ENCODE data around the gene IFT122. TPM values are rescaled to one million over a fixed set of nuclear protein-coding genes. Genes with fewer than 3 reads are reported as not detected.

IFT122 gene
- total RNA-seq, 1 donor from 2014 or later: 17.7 TPM

DNA sequence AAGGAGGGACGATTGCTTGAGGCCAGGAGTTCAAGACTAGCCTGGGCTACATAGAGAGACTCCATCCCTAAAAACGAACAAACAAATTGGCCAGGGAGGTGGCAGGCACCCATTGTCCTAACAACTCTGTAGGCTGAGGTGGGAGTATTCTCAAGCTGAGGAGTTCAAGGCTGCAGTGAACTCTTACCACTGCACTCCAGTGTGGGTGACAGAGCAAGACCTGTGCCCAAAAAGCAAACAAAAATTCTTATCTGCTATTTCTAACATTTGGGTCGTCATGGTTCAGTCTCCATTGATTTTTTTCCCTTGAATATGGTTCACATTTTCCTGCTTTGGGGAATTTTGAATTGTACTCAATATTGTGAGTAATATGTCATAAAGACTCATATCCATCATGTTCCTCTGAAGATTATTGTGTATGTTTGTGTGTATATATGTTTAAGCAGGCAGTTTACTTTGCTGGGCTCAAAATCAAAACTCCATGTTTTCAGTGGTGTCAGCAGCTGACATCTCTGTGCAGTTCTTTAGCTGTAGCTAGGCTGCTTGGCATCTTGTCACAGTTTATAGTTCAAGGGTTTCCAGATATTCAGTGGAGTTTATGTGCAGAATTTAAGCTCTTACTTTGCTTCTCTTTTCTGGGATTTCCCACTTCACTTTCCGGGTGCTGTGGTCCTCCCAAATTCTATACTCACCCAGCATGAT, 33.2 kb downstream of the IFT122 start:
- no peak for DNase-seq (ENCODE audit: low read depth)
- Mint-ChIP-seq H3K4me3 (ENCODE audit: unreplicated experiment) (no peak overlapping the region), H3K9me3 (ENCODE audit: unreplicated experiment) (no peaks in the 10 kb centered on the region), H3K27me3 (ENCODE audit: low read depth, unreplicated experiment) (no peaks in the 10 kb centered on the region), H3K4me1 (ENCODE audit: low read depth, unreplicated experiment) (peaks cover 4% of the 10 kb centered on the region), H3K27ac (ENCODE audit: unreplicated experiment) (no peak overlapping the region), H3K36me3 (ENCODE audit: low read depth, unreplicated experiment) (peaks cover 18% of the 10 kb centered on the region)
- no peaks in the 10 kb centered on the region for H3K79me2 ChIP-seq (ENCODE audit: insufficient read depth, low read length)
- H3K9ac ChIP-seq (ENCODE audit: low read length): no peak overlapping the region
- TF ChIP-seq, protein P1, sequence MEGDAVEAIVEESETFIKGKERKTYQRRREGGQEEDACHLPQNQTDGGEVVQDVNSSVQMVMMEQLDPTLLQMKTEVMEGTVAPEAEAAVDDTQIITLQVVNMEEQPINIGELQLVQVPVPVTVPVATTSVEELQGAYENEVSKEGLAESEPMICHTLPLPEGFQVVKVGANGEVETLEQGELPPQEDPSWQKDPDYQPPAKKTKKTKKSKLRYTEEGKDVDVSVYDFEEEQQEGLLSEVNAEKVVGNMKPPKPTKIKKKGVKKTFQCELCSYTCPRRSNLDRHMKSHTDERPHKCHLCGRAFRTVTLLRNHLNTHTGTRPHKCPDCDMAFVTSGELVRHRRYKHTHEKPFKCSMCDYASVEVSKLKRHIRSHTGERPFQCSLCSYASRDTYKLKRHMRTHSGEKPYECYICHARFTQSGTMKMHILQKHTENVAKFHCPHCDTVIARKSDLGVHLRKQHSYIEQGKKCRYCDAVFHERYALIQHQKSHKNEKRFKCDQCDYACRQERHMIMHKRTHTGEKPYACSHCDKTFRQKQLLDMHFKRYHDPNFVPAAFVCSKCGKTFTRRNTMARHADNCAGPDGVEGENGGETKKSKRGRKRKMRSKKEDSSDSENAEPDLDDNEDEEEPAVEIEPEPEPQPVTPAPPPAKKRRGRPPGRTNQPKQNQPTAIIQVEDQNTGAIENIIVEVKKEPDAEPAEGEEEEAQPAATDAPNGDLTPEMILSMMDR (IDR thresholded peaks at IDR 0.05; ENCODE audit: insufficient read depth, low read depth, low read length): no peak
- TF ChIP-seq EZH2 (IDR thresholded peaks at IDR 0.05; ENCODE audit: insufficient read depth, low read length): no peak
- no peak overlapping the region for H3K4me3 ChIP-seq (ENCODE audit: insufficient read depth, low read depth, low read length)
- H3K9me3 ChIP-seq (ENCODE audit: insufficient read depth, low read depth, low read length): no peaks in the 10 kb centered on the region
- H3K4me2 ChIP-seq (ENCODE audit: low read length): no peak overlapping the region
- H3K4me1 ChIP-seq (ENCODE audit: insufficient read depth, low read length): peaks cover 7% of the 10 kb centered on the region
- H3K27ac ChIP-seq (ENCODE audit: low read depth, low read length): no peak overlapping the region
- H3K36me3 ChIP-seq (ENCODE audit: insufficient read depth, low read length): peaks cover 13% of the 10 kb centered on the region
- no peaks in the 10 kb centered on the region for H3K27me3 ChIP-seq (ENCODE audit: insufficient read depth, low read length)
- FAIRE-seq: no peak
- no peaks in the 10 kb centered on the region for H4K20me1 ChIP-seq (ENCODE audit: insufficient read depth, low read length)
- H2AFZ ChIP-seq (ENCODE audit: low read depth, low read length): no peak overlapping the region

DNA sequence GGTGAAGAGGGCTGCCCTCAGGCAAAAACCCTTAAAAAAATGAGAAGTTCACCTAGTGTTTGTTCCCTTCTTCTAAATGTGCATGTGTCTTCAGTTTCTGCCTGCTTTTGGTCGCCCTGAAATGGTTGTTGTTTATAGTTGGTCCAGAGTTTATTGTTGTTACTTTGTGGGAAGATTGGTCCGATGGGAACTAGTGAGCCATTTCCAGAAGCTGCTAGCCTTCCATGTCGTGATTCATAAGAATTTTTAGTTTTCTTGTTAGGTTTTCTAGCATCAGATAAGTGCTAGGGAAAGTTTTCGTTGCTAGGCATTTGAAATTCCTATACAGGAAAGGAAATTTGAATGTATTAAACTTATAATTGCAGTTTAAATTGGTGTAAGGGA, 33.7 kb downstream of the IFT122 start:
- H3K9me3 Mint-ChIP-seq (ENCODE audit: unreplicated experiment): no peaks in the 10 kb centered on the region
- Histone ChIP-seq H4K20me1 (ENCODE audit: insufficient read depth, low read length) (no peaks in the 10 kb centered on the region), H3K4me1 (ENCODE audit: insufficient read depth, low read length) (peaks cover 7% of the 10 kb centered on the region), H3K4me2 (ENCODE audit: low read length) (no peak overlapping the region), H3K4me3 (ENCODE audit: insufficient read depth, low read depth, low read length) (no peak overlapping the region), H3K79me2 (ENCODE audit: insufficient read depth, low read length) (no peaks in the 10 kb centered on the region), H2AFZ (ENCODE audit: low read depth, low read length) (no peak overlapping the region), H3K27ac (ENCODE audit: low read depth, low read length) (no peak overlapping the region), H3K27me3 (ENCODE audit: insufficient read depth, low read length) (no peaks in the 10 kb centered on the region), H3K9ac (ENCODE audit: low read length) (no peak overlapping the region), H3K36me3 (ENCODE audit: insufficient read depth, low read length) (peaks cover 13% of the 10 kb centered on the region), H3K9me3 (ENCODE audit: insufficient read depth, low read depth, low read length) (no peaks in the 10 kb centered on the region)
- no peaks in the 10 kb centered on the region for H3K27me3 Mint-ChIP-seq (ENCODE audit: low read depth, unreplicated experiment)
- no peak overlapping the region for H3K4me3 Mint-ChIP-seq (ENCODE audit: unreplicated experiment)
- FAIRE-seq (no peak), DNase-seq (ENCODE audit: low read depth) (no peak)
- H3K4me1 Mint-ChIP-seq (ENCODE audit: low read depth, unreplicated experiment): peaks cover 4% of the 10 kb centered on the region
- H3K27ac Mint-ChIP-seq (ENCODE audit: unreplicated experiment): no peak overlapping the region
- H3K36me3 Mint-ChIP-seq (ENCODE audit: low read depth, unreplicated experiment): peaks cover 21% of the 10 kb centered on the region
- no peak for TF ChIP-seq EZH2 (IDR thresholded peaks at IDR 0.05; ENCODE audit: insufficient read depth, low read length)
- TF ChIP-seq, protein P1 (IDR thresholded peaks at IDR 0.05; ENCODE audit: insufficient read depth, low read depth, low read length): no peak
